Kidney (tissue), 14 donors: ENCODE data around the gene CDKL4. TPM values are rescaled to one million over a fixed set of nuclear protein-coding genes. Genes with fewer than 3 reads are reported as not detected.

Experiments used
- DNase-seq, 5 donors: peaks; one replicate each; pipeline ENCODE4 v3.0.0-alpha.2; 2013 to 2020
- FAIRE-seq: peaks from 2 replicates; lab custom pipeline; 2012; peaks lifted over from hg19 to GRCh38; lab: Jason Lieb, UNC
- H3K27ac ChIP-seq, 2 donors: one replicate each; pipeline ENCODE4 v1.7.0; 2013; ENCODE audit warnings: low read depth in 2 of 2, low read length in 2 of 2, inconsistent platforms in 1 of 2
- H3K27me3 ChIP-seq: one replicate; pipeline ENCODE4 v1.7.1; 2013; ENCODE audit warnings: low read length, inconsistent platforms; ENCODE audit not compliant: control insufficient read depth, insufficient read depth
- H3K36me3 ChIP-seq, 3 donors: one replicate each; pipeline versions ENCODE4 v1.7.0 to v1.7.1; 2013; ENCODE audit warnings: low read length in 3 of 3, control low read depth in 1 of 3, inconsistent platforms in 1 of 3; ENCODE audit not compliant: insufficient read depth in 3 of 3, control insufficient read depth in 2 of 3
- H3K4me1 ChIP-seq, 3 donors: one replicate each; pipeline versions ENCODE4 v1.7.0 to v1.7.1; 2013; ENCODE audit warnings: low read length in 3 of 3, inconsistent platforms in 1 of 3, low read depth in 1 of 3; ENCODE audit not compliant: control insufficient read depth in 2 of 3, insufficient read depth in 2 of 3
- H3K4me3 ChIP-seq, 3 donors: one replicate each; pipeline versions ENCODE4 v1.7.0 to v1.8.1; 2013; ENCODE audit warnings: low read length in 3 of 3, control low read depth in 1 of 3, inconsistent platforms in 1 of 3
- H3K9ac ChIP-seq, 3 donors: one replicate each; pipeline versions ENCODE4 v1.7.0 to v1.7.1; 2013; ENCODE audit warnings: low read length in 3 of 3, control low read depth in 1 of 3, inconsistent platforms in 1 of 3
- H3K9me3 ChIP-seq, 3 donors: one replicate each; pipeline versions ENCODE4 v1.7.0 to v1.7.1; 2013; ENCODE audit warnings: low read length in 3 of 3, control low read depth in 1 of 3, inconsistent platforms in 1 of 3; ENCODE audit not compliant: control insufficient read depth in 2 of 3, insufficient read depth in 1 of 3
- intact Hi-C: fragments of 100-400 bp; cut with DNase I; formaldehyde crosslinking; loops from one replicate; pipeline ENCODE4 v1.11.1; 2022
- polyA plus RNA-seq: library from polyadenylated mRNA; stranded (reverse); fragments of 350-450 nt; fragmentation: Illumina TruSeq; extraction: RNeasy Lipid Tissue Mini Kit (QIAGEN cat#74804); gene quantifications from one replicate; pipeline ENCODE4 v1.2.3, GENCODE V29; 2014; ENCODE audit warnings: low read depth, low replicate concordance; ENCODE audit not compliant: insufficient read depth
- total RNA-seq: library from RNA; stranded (reverse); fragmentation: NEBNext Ultra II Directional; extraction: Animal tissue kit (Norgen Biotek cat#: 25700); gene quantifications from one replicate; pipeline ENCODE4 v1.2.1, GENCODE V29; 2021
- TF ChIP-seq, protein P1 (sequence below): IDR thresholded peaks from 3 replicates; pipeline ENCODE4 v1.5.1; 2012; ENCODE audit warnings: mild to moderate bottlenecking, moderate library complexity, borderline replicate concordance; ENCODE audit not compliant: insufficient read depth; ENCODE audit errors: extremely low read depth
- donor health status: control.
- donor health status: control.
- donor health status: control.
- donor health status: control.
- donor health status: control.
- donor health status: DM: yes; HTN: yes; CAD: no.
- donor health status: Normal renal cell carcinoma (clear cell type).

CDKL4 gene
- total and polyA plus RNA-seq, 2 donors from 2014 or later: 1.2 TPM; not detected in 1

GRCh38 chr2:39183673-39184072 lies 60.1 kb downstream of the CDKL4 start:
- Histone ChIP-seq H3K27me3 (no peaks in the 10 kb centered on the region), H3K9me3 (no peaks in the 10 kb centered on the region), H3K4me1 (no peaks in the 10 kb centered on the region), H3K9ac (no peak overlapping the region), H3K27ac (no peak overlapping the region), H3K4me3 (no peak overlapping the region), H3K36me3 (no peaks in the 10 kb centered on the region)
- no peak for FAIRE-seq
- intact Hi-C loops: no loop called here
- TF ChIP-seq, protein P1, sequence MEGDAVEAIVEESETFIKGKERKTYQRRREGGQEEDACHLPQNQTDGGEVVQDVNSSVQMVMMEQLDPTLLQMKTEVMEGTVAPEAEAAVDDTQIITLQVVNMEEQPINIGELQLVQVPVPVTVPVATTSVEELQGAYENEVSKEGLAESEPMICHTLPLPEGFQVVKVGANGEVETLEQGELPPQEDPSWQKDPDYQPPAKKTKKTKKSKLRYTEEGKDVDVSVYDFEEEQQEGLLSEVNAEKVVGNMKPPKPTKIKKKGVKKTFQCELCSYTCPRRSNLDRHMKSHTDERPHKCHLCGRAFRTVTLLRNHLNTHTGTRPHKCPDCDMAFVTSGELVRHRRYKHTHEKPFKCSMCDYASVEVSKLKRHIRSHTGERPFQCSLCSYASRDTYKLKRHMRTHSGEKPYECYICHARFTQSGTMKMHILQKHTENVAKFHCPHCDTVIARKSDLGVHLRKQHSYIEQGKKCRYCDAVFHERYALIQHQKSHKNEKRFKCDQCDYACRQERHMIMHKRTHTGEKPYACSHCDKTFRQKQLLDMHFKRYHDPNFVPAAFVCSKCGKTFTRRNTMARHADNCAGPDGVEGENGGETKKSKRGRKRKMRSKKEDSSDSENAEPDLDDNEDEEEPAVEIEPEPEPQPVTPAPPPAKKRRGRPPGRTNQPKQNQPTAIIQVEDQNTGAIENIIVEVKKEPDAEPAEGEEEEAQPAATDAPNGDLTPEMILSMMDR: no peak
- no peak for DNase-seq

- FAIRE-seq (no peak), DNase-seq (no peak)
- TF ChIP-seq, protein P1: no peak
- Histone ChIP-seq H3K27ac (no peak overlapping the region), H3K36me3 (no peaks in the 10 kb centered on the region), H3K27me3 (no peaks in the 10 kb centered on the region), H3K9me3 (no peaks in the 10 kb centered on the region), H3K4me3 (no peak overlapping the region), H3K9ac (no peak overlapping the region), H3K4me1 (no peaks in the 10 kb centered on the region)
- intact Hi-C loops: no loop called here
Observed at GRCh38 chr2:39181297-39181696, 62.5 kb downstream of the CDKL4 start.

DNA sequence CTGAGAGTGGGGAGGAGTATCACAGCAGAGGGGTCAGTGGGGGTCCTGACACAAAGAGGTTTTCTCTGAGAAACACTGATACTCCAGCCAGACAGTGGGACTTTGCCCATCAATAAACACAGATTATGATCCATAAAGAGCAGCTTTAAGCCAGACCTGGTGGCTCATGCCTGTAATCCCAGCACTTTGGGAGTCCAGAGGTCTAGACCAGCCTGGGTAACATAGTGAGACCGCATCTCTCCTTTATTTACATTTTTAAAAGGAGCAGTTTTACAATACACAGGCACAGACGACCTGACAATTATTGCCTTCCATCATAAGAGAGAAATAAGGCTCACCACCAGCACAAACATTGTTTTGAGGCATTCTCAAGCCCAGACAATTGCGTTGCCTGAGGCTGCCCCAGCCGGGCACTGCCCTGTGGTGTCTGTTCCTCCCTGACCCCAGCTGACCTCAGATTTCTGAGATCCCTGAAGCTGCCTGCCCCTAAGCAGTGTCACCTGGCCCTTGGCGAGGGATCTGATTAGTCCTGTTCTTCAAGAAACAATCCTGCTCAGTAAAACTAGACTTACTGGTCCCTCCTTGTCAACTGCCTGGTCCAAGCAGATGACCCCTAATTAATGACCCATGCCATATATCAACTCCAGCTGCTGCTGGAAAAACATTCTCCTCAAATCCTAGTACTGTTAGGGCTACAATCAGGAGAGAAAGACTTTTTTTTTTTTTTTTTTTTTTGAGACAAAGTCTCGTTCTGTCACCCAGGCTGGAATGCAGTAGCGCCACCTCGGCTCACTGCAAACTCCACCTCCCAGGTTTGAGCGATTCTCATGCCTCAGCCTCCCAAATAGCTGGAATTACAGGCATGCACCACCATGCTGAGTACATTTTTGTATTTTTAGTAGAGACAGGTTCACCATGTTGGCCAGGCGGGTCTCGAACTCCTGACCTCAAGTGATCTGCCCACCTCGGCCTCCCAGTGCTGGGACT lies 63.5 kb downstream of the CDKL4 start:
- Histone ChIP-seq H3K27me3 (no peaks in the 10 kb centered on the region), H3K36me3 (no peaks in the 10 kb centered on the region), H3K9ac (no peak overlapping the region), H3K4me3 (no peak overlapping the region), H3K4me1 (no peaks in the 10 kb centered on the region), H3K9me3 (no peaks in the 10 kb centered on the region), H3K27ac (no peak overlapping the region)
- intact Hi-C loops: no loop called here
- DNase-seq (peak in 4 of 5 donors; percentile 56 to 83 (median 75)), FAIRE-seq (no peak)
- TF ChIP-seq, protein P1: no peak
